ENCODE data around the gene ZCCHC7.
"Not testable (repeated sequence)": the region's sequence is repeated elsewhere in the genome, so short reads cannot be mapped to it uniquely, and the experiment has no call there.

Gene ZCCHC7

DNA sequence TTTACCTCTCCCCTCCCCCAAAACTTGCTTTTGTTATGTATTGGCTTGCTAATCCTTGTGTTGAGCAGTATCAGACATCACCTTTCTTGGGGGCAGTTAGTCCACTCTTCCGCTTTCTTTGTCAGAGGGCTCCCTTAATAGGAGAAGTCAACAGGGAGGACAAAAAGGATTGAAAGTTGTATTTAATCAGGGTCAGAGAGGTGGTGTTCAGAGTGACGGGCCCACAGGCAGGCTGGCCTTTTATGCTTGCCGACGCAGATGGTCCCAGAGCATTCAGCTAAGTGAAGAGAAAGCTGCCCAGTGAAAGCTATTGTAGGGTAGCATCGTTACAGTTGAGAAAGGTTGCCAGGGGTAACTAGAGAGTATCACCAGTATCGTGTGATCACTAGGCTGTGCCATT lies 131.1 kb downstream of the ZCCHC7 start:
- DNase-seq (ENCODE audit: low read depth in 2 of 2) = no peak

DNA sequence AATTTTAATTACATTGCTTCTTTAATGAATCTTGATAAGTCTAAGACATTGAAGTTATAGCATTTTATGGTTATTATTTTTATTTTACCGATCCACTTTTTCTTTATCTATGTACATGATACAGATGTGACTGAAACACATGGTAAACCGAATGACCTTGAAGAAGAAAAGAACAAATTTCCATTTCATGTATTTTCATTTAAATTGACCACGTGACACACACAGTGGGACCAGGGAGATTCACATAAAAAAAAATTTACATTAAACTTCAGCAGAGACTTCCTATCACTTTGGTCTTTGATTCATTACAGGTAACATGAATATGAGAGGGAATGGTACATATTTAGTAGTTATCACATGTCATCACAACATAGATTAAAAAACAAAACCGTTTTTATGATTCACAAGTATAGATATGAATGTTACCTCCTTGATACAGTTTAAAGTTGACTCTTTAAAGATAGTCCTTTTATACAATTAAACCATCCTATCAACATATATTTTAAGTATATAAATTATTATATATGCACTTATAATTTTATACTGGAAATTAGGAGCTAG lies 133.1 kb downstream of the ZCCHC7 start:
- DNase-seq (ENCODE audit: low read depth in 2 of 2) = no peak

DNA sequence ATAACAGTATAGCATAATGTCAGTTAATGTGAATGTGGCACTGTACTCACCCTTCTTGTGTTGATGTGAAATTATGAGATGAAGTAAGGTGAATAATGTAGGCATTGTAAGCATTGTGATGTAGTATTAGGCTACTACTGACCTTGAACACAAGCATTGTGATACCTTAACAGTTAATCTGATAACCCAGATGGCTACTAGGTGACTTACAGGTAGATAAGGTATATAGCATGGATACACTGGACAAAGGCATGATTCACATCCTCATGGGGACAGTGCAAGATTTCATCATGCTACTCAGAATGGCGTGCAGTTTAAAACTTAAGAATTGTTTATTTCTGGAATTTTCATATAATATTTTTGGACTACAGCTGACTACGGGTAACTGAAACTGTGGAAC lies 134.8 kb downstream of the ZCCHC7 start:
- no peak for DNase-seq (ENCODE audit: low read depth in 2 of 2)

DNA sequence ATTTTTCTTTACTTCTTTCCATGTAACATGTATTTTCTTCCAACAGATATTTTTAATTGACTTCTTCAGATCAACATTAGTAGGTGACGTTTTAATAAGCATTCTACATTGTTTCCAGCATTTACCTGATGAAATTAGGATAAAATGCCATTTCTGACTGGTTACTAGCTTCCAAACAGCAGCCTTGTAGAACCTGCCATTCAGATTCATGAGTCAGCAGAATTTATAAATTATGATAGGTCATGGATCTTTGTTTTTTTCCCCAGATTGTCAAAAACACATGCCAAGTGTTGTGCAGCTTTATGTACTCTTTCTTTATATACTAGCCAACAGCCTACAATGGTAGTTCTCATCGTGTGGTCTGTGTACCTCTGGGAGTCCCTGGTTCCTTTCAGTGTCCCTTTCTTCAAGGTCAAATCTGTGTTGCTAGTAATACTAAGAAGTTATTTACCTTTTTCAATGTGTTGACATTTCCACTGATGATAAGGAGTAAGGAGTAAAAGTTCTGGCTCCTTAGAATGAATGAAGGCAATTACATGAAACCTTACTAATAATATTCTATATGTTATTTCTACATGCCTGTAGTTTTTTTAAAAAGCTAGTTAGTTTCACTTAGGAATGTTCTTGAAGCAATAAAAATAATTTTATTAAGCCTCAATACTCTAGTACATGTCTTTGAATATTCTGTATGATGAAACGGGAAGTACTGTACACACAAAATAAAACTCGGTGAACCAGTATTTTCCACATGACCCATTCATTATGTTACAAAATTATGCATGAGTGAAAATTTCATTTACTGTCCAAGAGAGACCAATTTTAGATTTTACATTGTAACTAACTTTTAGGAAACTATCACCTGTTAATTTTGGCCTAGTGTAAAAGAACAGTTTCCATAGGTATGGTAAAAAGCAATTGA lies 135.8 kb downstream of the ZCCHC7 start:
- no peak for DNase-seq (ENCODE audit: low read depth in 2 of 2)

DNA sequence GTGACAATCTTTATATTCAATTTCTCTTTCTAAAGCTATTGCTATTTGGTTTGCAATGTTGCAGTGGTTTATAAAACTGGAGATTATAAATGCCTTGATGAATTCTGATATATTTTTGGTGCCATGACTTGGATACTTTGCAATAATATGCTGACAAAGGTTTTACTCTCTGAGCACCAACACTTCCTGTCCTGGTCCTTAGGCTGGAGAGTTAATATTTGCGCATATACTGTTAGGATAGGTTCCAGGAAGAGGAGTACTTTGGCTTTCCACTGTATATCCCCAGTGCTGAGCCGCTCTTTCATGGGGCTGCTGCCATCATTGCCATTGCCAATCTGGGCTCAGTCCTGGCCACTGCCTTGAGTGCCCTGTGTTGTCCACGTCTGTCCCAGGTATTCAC lies 139.6 kb downstream of the ZCCHC7 start:
- DNase-seq (ENCODE audit: low read depth in 2 of 2) = no peak

DNA sequence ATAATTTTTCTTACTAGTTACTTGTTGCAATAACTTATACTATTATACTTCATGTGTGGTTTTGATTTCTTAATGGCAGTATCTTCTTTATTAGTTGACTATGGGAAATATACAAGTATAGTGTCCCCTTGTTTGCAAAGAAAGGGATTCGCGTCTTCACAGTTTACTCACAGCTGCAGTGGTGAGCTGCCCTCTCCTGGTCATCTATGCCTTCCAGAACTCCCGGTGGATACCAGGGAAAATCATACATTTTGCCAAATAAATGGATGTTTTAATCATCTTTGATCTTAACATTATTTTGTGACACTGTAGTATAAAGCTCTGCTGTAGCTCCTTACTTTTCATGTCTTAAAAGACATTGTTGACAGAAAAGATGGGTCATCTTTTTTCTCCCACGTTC lies 142.0 kb downstream of the ZCCHC7 start:
- DNase-seq (ENCODE audit: low read depth in 2 of 2) = no peak

DNA sequence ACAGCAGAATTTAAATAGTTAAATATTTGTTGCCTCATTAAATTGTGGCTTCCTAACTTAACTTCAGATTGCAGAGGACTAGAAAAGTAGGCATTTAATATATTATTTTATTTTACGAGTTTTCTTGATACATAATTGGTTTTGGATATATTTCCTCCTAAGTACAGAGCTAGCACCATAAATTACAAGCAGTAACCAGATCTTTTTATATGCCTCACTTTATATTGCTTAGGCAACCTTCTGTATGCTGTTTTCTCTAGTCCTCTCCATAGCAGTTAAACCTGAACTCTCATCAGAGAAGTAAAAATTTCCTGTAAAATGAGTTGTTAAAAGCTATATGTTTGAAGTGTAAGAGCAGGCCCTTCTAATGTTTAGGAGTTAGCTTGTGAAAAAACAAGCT lies 144.2 kb downstream of the ZCCHC7 start:
- no peak for DNase-seq (ENCODE audit: low read depth in 2 of 2)

DNA sequence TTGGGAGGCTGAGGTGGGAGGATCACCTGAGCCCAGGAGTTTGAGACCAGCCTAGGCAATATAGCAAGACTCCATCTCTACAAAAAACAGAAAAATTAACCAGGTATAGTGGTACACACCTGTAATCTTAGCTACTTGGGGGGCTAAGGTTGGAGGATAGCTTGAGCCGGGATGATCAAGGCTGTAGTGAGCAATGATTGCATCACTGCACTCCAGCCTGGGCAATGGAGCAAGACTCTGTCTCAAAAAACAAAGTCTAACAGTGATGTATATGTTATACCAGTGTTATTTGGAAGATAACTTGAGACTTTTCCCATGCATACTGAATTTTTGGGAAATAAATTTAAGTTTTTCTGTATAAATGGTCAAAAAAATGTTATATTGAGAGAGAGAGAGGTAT lies 146.3 kb downstream of the ZCCHC7 start:
- no peak for DNase-seq (ENCODE audit: low read depth in 2 of 2)

DNA sequence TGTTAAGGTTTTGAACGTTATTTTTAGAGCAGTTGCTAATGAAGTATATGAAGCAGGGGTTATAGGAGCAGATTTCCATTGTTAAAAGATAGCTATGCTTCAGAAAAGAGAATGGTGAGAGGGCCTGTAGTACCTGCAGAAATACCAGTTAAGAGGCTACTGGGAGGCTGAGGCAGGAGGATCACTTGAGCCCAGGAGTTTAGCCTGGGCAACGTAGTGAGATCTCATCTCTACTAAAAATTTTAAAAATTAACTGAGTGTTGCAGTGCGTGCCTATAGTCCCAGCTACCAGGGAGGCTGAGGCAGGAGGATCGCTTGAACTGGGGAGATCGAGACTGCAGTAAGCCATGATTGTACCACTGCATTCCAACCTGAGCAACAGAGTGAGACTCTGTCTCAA lies 148.8 kb downstream of the ZCCHC7 start:
- DNase-seq (ENCODE audit: low read depth in 2 of 2) = no peak

DNA sequence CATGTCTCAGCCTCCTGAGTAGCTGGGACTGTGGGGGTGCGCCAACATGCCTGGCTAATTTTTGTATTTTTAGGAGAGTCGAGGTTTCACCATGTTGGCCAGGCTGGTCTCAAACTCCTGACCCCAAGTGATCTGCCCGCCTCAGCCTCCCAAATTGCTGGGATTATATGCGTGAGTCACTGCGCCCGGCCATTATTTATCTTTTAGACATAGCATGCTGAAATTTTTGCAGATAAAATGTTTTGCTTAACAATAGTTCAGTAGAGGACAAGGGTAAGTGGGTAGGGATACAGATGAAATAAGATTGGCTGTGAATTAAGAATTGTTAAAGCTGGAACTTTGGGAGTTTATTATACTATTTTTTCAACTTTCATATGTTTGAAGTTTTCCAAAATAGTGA lies 151.3 kb downstream of the ZCCHC7 start:
- no peak for DNase-seq (ENCODE audit: low read depth in 2 of 2)

DNA sequence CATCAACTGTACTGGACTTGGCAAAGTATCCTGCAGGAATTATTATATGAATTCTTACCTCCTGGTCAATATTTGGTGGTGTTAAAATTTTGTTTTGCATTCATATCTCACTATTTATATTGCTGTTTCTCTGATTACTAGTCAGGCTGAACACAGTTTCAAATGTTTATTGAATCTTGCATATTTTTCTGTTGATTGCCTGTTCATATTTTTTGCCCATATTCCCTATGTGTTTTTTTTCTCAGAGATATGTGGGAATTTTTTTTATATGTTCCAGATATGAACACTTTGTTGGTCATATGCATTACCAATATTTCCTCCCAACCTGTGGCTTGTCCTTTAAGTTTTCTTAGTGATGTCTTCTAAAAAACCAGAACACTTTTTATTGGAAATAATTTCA lies 153.2 kb downstream of the ZCCHC7 start:
- no peak for DNase-seq (ENCODE audit: low read depth in 2 of 2)

DNA sequence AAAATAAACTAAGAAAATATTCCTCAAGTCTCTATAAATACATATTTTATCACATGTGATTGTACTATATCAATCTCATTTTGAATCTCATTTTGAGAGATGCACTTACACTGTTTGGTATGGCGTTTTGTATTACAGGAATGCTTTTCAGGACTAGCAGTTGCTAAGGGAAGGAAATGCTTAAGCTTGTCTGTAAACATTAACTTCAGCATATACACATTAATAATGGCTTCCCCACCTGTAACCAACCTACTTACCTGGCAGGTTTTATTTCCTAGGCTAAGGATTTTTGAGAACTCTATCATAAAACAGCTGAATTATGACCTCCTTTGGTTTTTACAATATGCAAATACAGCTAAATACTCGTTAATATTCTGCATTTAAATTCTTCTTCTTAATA lies 161.2 kb downstream of the ZCCHC7 start:
- DNase-seq (ENCODE audit: low read depth in 2 of 2) = no peak

DNA sequence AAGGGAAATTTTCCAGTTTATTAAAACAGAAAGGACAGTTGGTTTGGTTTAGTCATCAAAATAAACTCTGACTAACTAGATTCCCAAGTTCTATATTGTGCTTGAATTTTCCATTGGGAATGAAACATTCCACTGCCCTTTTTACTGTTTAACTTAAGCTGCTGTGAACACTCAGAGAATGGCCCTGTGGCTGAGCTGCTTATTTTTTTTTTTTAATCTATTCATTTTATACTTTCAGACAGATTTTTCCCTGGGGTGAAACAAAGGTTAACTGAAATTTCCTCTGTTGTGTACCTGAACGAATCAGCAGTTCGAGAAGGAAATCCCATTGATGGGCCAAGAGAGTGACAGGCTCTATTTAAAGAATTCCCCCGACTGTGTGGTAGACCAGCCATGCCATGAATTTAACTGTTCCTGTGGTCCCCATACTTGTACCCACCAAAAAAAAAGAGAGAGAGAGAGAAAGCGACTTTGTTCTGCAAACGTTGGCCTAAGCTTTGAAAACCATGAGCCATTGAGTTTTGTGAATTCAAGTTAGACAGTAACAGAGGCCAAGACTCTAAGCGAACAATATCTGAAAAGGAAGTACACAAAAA lies 163.5 kb downstream of the ZCCHC7 start:
- no peak for DNase-seq (ENCODE audit: low read depth in 2 of 2)

DNA sequence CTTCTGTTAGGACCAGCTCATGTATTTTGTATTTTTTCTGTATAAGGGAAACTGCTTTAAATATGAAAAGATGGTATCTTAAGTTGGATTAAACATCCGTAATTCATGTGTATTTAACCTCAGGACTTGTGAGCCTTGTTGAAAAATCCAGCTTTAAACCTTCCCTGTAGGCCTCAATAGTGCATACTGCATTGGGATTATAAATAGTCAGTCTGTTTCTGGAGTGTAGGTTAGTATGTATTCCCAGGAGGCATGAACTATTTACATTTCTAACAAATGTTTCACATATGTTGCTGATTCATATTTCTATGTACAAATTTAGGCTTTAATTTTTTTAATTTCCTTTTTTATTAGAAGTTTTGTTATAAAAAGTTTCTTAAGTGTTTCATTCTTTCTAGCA lies 164.3 kb downstream of the ZCCHC7 start:
- DNase-seq (ENCODE audit: low read depth in 2 of 2) = no peak

DNA sequence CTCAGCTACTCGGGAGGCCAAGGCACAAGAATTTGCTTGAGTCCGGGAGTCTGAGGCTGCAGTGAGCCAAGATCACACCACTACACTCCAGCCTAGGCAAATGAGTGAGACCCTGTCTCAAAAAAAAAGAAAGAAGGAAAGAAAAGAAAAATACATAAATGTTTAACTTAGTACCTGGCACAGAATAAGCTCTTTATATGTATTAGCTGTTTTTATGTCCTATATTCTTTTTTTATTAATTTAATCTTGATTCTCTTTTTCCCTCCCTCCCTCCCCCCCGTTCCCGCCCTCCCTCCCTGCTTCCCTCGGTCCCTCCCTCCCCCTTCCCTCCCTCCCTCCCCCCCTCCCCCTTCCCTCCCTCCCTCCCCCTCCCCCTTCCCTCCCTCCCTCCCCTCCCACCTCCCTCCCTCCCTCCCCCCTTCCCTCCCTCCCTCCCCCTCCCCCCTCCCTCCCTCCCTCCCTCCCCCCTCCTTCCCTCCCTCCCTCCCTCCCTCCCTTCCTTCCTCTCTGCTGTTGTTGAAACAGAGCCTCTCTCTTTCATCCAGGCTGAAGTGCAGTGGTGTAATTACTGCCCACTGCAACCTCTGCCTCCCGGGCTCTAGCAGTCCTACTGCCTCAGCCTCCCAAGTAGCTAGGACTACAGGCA lies 166.3 kb downstream of the ZCCHC7 start:
- DNase-seq (ENCODE audit: low read depth in 2 of 2) = no peak

DNA sequence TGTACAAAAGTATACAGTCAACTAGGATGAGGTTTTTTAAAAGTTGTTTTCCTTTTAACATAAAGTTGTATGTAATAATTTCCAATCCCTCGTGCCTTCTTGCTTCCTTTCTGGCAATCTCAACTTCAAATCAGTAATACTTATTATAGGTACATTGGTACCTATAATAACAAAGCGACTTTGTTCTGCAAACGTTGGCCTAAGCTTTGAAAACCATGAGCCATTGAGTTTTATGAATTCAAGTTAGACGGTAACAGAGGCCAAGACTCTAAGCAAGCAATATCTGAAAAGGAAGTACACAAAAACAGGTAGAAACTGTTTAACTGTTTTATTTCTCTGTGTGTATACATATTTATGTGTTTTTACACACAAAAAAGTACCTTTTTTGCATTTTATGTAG lies 166.9 kb downstream of the ZCCHC7 start:
- no peak for DNase-seq (ENCODE audit: low read depth in 2 of 2)

DNA sequence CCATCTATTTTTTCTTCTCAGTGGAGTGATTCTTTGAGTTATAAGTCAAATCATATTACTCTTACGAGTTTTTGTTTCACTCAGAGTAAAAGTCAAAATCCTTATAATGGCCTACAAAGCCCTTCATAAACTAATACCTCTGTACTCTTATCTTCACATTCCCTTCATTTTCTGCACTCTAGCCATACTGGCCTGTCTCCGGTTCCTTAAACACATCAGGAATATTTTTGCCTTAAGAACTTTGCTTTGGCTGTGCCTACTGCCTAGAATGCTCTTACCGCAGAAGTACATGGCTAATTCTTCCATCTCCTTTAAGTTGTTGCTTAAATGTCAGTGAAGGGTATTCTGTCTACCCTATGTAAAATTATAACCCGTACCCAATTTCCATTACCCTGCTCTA lies 169.3 kb downstream of the ZCCHC7 start:
- no peak for DNase-seq (ENCODE audit: low read depth in 2 of 2)

DNA sequence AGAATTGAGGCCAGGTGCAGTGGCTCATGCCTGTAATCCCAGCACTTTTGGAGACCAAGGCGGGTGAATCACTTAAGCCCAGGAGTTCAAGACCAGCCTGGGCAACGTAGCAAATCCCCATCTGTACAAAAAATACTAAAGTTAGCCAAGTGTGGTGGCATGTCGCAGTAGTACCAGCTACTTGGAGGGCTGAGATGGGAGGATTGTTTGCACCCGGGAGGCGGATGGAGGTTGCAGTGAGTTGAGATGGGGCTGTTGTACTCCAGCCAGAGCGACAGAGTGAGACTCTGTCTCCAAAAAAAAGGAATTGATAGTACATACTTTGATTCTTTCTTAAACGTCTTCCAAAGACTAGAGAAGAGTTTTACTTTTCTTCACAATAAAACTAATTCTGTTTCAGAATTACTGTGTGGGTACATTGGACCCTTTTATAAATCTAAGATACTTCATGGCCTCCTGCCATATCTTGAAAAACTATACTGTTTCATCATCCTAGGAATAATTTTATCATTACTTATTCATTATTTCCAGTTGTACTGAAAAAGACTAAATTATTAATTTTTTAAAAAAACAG lies 170.1 kb downstream of the ZCCHC7 start:
- DNase-seq (ENCODE audit: low read depth in 2 of 2) = no peak

DNA sequence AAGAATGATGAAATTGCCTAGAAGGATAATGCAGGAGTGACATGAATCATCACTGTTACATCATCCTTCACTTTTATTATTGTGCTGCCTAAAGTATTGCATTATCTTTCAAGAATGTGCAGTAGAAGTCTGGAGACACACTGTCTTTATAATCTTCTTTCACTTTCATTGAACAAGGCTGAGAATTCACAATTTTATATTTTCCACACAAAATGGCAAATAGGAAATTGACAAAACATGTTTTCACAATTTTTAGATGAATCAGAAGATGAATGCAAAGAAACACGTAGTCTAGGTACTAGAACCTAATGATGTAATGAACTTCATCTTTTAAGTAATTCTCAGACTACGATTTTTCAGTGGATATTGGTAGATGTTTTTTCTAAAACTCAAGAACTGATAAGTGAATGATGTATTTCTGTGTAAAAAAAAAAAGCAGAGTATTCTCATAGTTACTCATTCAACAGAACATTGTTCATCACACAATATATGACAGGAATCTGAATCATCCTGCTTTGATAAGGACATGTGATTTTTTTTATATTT lies 170.6 kb downstream of the ZCCHC7 start:
- no peak for DNase-seq (ENCODE audit: low read depth in 2 of 2)

DNA sequence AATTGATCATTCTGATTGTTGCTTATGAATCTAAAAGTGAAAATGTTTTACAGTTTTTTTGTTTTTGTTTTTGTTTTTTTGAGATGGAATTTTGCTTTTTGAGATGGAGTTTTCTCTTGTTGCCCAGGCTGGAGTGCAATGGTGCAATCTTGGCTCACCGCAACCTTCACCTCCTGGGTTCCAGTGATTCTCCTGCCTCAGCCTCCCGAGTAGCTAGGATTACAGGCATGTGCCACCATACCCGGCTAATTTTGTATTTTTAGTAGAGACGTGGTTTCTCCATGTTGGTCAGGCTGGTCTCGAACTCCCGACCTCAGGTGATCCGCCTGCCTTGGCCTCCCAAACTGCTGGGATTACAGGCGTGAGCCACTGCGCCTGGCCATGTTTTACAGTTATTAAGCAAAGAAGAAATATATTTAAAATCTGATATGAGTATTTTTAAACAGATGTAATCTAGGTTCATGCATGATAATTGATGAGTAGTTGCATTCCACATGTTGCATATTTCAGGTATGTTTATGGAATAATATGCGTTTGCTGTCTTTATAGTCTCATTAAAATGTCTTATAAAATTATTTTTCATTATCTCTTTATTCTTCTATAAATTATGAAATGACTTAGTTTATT lies 171.4 kb downstream of the ZCCHC7 start:
- DNase-seq (ENCODE audit: low read depth in 2 of 2) = not testable (repeated sequence)

DNA sequence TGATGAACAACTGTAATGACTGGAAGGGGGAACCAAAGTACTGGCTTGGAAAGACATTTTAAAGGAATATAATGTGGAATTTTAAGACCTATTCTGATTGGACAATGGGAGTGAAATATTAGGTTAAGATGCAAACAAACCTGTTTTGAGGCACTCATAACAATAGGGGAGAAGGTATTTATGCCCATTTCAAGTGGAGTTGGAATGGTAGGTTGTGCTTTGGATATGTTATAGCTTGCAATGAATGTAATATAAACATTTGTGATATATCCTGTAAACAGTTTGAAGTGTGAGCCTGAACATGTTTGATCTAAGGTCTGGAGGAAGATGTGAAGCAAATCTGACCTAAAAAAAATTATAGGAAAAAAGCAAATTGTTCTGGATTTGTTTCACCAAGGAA lies 172.5 kb downstream of the ZCCHC7 start:
- no peak for DNase-seq (ENCODE audit: low read depth in 2 of 2)
